Activated T-cell treated with anti-CD3 and anti-CD28 coated beads, Interleukin-2, amount 50 U/mL, for 24 hours (primary cell): ENCODE results near the gene AKAP8L.
"Not testable (repeated sequence)": the region's sequence is repeated elsewhere in the genome, so short reads cannot be mapped to it uniquely, and the experiment has no call there.

ENCODE experiments used
- DNase-seq: peaks from one replicate; pipeline ENCODE4 v3.0.0-alpha.2; 2020
- H3K27ac Mint-ChIP-seq: 2 replicates; pipeline ENCODE4 v1.8.0; 2020; ENCODE audit warnings: mild to moderate bottlenecking, mixed read lengths
- H3K27me3 Mint-ChIP-seq: 2 replicates; pipeline ENCODE4 v1.8.0; 2020; ENCODE audit warnings: mixed read lengths
- H3K36me3 Mint-ChIP-seq: 2 replicates; pipeline ENCODE4 v1.8.0; 2020; ENCODE audit warnings: low read depth, mixed read lengths
- H3K4me1 Mint-ChIP-seq: 2 replicates; pipeline ENCODE4 v1.8.0; 2020; ENCODE audit warnings: low read depth, mixed read lengths
- H3K4me3 Mint-ChIP-seq: 2 replicates; pipeline ENCODE4 v1.8.0; 2020; ENCODE audit warnings: mild to moderate bottlenecking, moderate library complexity, mixed read lengths
- H3K9me3 Mint-ChIP-seq: 2 replicates; pipeline ENCODE4 v1.8.0; 2020; ENCODE audit warnings: mixed read lengths

The AKAP8L gene

GRCh38 chr19:15421721-15422260, 3.0 kb upstream of the AKAP8L start:
- Mint-ChIP-seq H3K4me3 (no peak overlapping the region), H3K27ac (peak overlapping the region; percentile 14), H3K9me3 (no peaks in the 10 kb centered on the region), H3K4me1 (peaks cover 28% of the 10 kb centered on the region), H3K27me3 (no peaks in the 10 kb centered on the region), H3K36me3 (peaks cover 75% of the 10 kb centered on the region)
- no peak for DNase-seq

GRCh38 chr19:15421136-15421695, 2.4 kb upstream of the AKAP8L start:
- Mint-ChIP-seq H3K27me3 (no peaks in the 10 kb centered on the region), H3K27ac (peak overlapping the region; percentile 8), H3K4me3 (no peak overlapping the region), H3K9me3 (no peaks in the 10 kb centered on the region), H3K36me3 (peaks cover 75% of the 10 kb centered on the region), H3K4me1 (peaks cover 34% of the 10 kb centered on the region)
- no peak for DNase-seq

DNA sequence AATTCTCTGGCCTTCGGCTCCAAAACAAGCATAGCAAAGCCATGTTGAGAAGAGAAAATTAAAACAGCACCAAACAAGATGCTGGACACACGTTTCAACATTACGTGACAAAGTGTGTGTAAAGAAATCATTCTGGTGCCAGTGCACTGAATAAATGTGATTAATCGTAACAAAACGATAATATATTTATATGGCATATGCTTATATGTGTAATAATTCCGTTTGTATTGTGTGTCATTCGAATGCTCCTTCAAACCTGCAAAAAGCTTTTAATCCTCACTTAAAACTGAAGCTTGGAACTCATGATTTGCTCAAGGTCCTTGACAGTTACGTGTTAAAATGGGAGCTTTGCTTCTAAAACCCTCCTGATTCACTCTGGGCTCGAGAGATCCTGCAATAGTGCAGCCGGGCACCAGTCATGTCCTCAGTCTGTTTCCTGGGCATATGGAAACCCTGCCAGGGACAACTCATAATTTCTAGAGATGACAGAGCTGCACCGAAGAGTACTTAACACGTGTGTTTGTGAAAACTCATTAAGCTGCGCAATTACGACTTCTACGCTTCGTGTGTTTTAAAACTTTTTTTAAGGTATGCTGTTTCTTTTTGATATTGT, 731 bp upstream of the AKAP8L start:
- Mint-ChIP-seq H3K4me3 (peak overlapping the region; percentile 98), H3K27ac (peak overlapping the region; percentile 99), H3K36me3 (peaks cover 80% of the 10 kb centered on the region), H3K4me1 (peaks cover 43% of the 10 kb centered on the region), H3K9me3 (no peaks in the 10 kb centered on the region), H3K27me3 (no peaks in the 10 kb centered on the region)
- DNase-seq, result no peak

DNA sequence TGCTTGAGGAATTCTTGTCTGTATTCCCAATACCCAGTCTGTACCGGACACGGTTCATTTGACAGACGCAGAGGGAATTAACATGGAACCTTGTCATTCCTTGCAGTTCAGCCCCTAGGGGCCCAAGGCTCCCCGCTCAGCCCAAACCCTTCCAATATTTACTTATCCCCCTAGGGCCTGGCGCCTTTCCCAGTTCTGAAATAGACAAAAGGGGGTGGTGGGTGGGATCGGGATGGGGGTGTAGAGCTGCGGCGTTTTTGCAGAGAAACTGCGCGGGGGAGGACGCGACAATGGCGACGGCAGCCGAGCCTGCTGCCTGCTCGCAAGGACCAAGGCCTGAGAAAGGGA, 583 bp downstream of the AKAP8L start:
- Mint-ChIP-seq H3K4me1 (peaks cover 51% of the 10 kb centered on the region), H3K27ac (peak overlapping the region; percentile 99), H3K27me3 (no peaks in the 10 kb centered on the region), H3K36me3 (peaks cover 74% of the 10 kb centered on the region), H3K9me3 (no peaks in the 10 kb centered on the region), H3K4me3 (peak overlapping the region; percentile 98)
- DNase-seq, result no peak

GRCh38 chr19:15417699-15418098, 1.1 kb downstream of the AKAP8L start:
- H3K4me1 Mint-ChIP-seq, result peaks cover 56% of the 10 kb centered on the region
- H3K4me3 Mint-ChIP-seq, result peak overlapping the region; percentile 98
- peak overlapping the region; percentile 99 for H3K27ac Mint-ChIP-seq
- H3K36me3 Mint-ChIP-seq, result peaks cover 71% of the 10 kb centered on the region
- H3K27me3 Mint-ChIP-seq, result no peaks in the 10 kb centered on the region
- no peaks in the 10 kb centered on the region for H3K9me3 Mint-ChIP-seq
- DNase-seq, result no peak

- peaks cover 58% of the 10 kb centered on the region for H3K4me1 Mint-ChIP-seq
- peak overlapping the region; percentile 59 for H3K27ac Mint-ChIP-seq
- DNase-seq, result no peak
- no peaks in the 10 kb centered on the region for H3K9me3 Mint-ChIP-seq
- H3K36me3 Mint-ChIP-seq, result peaks cover 67% of the 10 kb centered on the region
- no peaks in the 10 kb centered on the region for H3K27me3 Mint-ChIP-seq
- H3K4me3 Mint-ChIP-seq, result no peak overlapping the region
Measured at GRCh38 chr19:15412832-15413231, 6.0 kb downstream of the AKAP8L start.

DNA sequence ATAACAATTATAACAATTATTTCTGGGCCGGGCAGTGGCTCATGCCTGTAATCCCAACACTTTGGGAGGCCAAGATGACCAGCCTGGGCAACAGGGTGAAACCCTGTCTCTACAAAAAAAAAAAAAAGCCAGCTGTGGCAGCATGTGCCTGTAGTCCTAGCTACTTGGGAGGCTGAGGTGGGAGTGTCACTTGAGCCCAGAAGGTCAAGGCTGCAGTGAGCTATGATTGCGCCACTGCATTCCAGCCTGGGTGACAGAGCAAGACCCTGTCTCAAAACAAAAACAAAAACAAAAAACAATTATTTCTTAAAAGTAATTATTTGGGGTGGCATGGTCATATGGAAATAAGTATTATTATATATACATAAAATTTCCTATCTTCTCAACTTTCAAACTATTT, 7.4 kb downstream of the AKAP8L start:
- H3K9me3 Mint-ChIP-seq, H3K27me3 Mint-ChIP-seq, H3K4me3 Mint-ChIP-seq, DNase-seq: not testable (repeated sequence)
- H3K4me1 Mint-ChIP-seq, result peaks cover 50% of the 10 kb centered on the region
- H3K36me3 Mint-ChIP-seq, result peaks cover 67% of the 10 kb centered on the region
- H3K27ac Mint-ChIP-seq, result peak overlapping the region; percentile 47

GRCh38 chr19:15404780-15405211, 14.0 kb downstream of the AKAP8L start:
- Mint-ChIP-seq H3K27ac (peak overlapping the region; percentile 73), H3K9me3 (no peaks in the 10 kb centered on the region), H3K27me3 (no peaks in the 10 kb centered on the region), H3K4me3 (no peak overlapping the region), H3K36me3 (peaks cover 90% of the 10 kb centered on the region), H3K4me1 (peaks cover 36% of the 10 kb centered on the region)
- no peak for DNase-seq

DNA sequence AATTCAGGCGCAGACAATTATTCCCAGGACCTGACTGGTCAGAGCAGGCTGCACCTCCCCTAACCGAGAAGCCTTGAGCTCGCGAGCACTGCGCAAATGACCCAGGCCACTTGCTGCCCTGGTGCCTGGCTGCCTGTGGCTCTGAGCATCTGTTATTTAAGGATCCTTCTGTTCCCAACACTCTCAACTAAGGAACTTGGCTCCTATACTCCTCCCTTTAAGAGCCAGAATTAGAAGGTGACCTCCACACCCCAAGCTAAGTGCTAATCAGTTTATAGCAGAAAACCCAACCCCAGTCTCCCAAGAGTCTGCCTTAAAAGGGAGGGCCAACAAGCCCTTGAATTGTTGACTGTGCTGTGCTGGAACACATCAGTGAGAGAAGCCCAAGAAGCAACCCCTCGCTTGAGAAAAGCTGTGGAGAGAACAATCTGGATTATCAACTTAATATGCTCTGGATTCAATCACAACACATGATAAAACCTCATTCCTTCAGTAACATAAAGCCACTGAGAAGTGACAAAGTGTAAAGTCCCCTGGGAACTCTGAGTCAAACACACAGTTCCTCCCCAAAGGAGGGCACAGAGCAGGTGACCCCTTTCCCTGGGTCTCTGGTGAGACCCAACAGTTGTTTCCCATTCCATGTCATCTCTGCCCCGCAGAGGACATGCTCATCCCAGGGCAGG, 14.6 kb downstream of the AKAP8L start:
- Mint-ChIP-seq H3K27me3 (no peaks in the 10 kb centered on the region), H3K4me1 (peaks cover 30% of the 10 kb centered on the region), H3K9me3 (no peaks in the 10 kb centered on the region), H3K36me3 (peaks cover 90% of the 10 kb centered on the region), H3K4me3 (no peak overlapping the region), H3K27ac (peak overlapping the region; percentile 73)
- DNase-seq, result no peak

- Mint-ChIP-seq H3K4me1 (peaks cover 28% of the 10 kb centered on the region), H3K9me3 (no peaks in the 10 kb centered on the region), H3K4me3 (no peak overlapping the region), H3K27me3 (no peaks in the 10 kb centered on the region), H3K27ac (no peak overlapping the region), H3K36me3 (peaks cover 88% of the 10 kb centered on the region)
- no peak for DNase-seq
Measured at GRCh38 chr19:15403151-15403531, 15.6 kb downstream of the AKAP8L start.

GRCh38 chr19:15402411-15403150, 16.2 kb downstream of the AKAP8L start:
- no peaks in the 10 kb centered on the region for H3K27me3 Mint-ChIP-seq
- no peak for DNase-seq
- H3K27ac Mint-ChIP-seq, result no peak overlapping the region
- H3K9me3 Mint-ChIP-seq, result no peaks in the 10 kb centered on the region
- H3K36me3 Mint-ChIP-seq, result peaks cover 88% of the 10 kb centered on the region
- no peak overlapping the region for H3K4me3 Mint-ChIP-seq
- peaks cover 23% of the 10 kb centered on the region for H3K4me1 Mint-ChIP-seq

GRCh38 chr19:15401397-15401710, 17.4 kb downstream of the AKAP8L start:
- DNase-seq, result no peak
- no peaks in the 10 kb centered on the region for H3K9me3 Mint-ChIP-seq
- H3K27ac Mint-ChIP-seq, result no peak overlapping the region
- H3K27me3 Mint-ChIP-seq, result no peaks in the 10 kb centered on the region
- no peak overlapping the region for H3K4me3 Mint-ChIP-seq
- H3K4me1 Mint-ChIP-seq, result peaks cover 18% of the 10 kb centered on the region
- peaks cover 89% of the 10 kb centered on the region for H3K36me3 Mint-ChIP-seq

DNA sequence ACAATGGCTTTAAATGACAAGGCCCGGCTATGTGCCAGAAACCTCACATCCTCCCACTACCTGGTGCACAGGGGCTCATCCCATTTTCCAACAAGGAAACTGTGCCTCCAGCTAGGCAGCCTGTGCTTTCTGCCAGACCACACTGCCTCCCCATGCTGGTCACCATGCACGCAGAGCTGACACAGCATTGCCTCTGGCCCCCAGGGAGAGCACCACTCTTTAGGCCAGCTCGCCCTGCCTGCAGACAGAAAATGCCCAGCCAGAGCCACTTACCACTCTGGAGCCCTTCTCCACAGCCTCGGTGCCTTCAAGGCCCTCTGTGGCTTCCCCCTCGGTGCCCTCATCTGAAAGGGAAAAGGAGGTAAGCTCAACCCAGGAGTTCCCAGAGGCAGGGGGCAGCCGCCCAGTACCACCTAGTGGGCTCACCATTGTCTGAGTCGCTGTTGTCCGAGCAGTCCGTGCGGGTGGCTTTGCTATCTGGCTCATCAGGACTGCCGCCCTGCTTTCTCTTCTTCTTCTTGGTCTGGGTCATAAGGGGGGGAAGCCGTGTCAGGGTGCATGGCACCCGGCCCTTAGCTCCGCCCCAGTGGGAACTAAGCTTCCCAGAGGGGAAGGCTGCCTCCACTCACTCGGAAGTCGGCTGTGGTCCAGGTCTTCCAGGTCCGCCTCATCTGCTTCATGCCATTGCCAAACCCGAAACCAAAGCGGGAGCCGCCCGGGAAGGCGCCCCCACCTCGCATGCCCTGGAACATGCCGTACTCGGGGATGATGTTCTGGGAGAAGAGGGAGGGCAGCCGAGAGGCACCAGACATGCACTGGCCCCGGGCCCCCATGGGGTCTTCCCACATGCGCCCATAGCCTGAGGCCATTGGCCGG, 18.0 kb downstream of the AKAP8L start:
- Mint-ChIP-seq H3K4me3 (no peak overlapping the region), H3K36me3 (peaks cover 89% of the 10 kb centered on the region), H3K27me3 (no peaks in the 10 kb centered on the region), H3K4me1 (peaks cover 17% of the 10 kb centered on the region), H3K27ac (no peak overlapping the region), H3K9me3 (no peaks in the 10 kb centered on the region)
- no peak for DNase-seq

DNA sequence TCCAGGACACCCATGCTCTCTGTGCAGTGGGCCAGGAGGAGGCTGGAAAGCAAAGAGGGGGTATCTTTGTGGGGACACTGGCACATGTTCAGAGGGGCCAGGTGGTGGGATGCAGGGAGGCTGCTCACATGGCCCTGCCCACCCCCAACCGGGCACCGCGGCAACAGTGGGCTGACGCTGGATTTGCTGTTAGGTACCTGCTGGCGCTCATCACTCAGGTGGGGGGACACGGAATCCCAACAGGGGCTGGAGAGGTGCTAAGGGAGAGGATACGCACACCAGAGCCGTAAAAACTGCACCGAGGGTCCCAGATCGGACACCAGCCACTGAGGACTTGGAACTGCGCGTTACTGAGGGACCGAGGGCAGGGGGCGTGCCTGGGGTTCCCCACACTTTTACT, 19.2 kb downstream of the AKAP8L start:
- Mint-ChIP-seq H3K9me3 (no peaks in the 10 kb centered on the region), H3K36me3 (peaks cover 91% of the 10 kb centered on the region), H3K4me1 (peaks cover 9% of the 10 kb centered on the region), H3K27me3 (no peaks in the 10 kb centered on the region), H3K4me3 (no peak overlapping the region), H3K27ac (no peak overlapping the region)
- no peak for DNase-seq
